Mucosa of descending colon (tissue), 3 donors: ENCODE results near the gene HELQ. TPM values are rescaled to one million over a fixed set of nuclear protein-coding genes. Genes with fewer than 3 reads are reported as not detected.
"Not testable (repeated sequence)": the region's sequence is repeated elsewhere in the genome, so short reads cannot be mapped to it uniquely, and the experiment has no call there.

Experiments
- ATAC-seq: fragments of 200-7000 bp; cut with Tn5 transposase; one replicate; pipeline ENCODE4 v1.9.1; 2020; ENCODE audit warnings: mild to moderate bottlenecking, moderate library complexity
- DNase-seq, 3 donors: peaks; one replicate each; pipeline ENCODE4 v3.0.0-alpha.2; 2020
- H3K36me3 ChIP-seq: fragments of 200-600 bp; one replicate; pipeline ENCODE4 v1.8.0; 2021; ENCODE audit warnings: low read depth, mild to moderate bottlenecking
- H3K4me1 ChIP-seq: fragments of 200-600 bp; one replicate; pipeline ENCODE4 v1.8.0; 2021; ENCODE audit warnings: low read depth, mild to moderate bottlenecking
- H3K4me3 ChIP-seq: fragments of 200-600 bp; one replicate; pipeline ENCODE4 v1.8.0; 2021; ENCODE audit warnings: mild to moderate bottlenecking
- H3K9me3 ChIP-seq: fragments of 200-600 bp; one replicate; pipeline ENCODE4 v1.8.0; 2021; ENCODE audit warnings: mild to moderate bottlenecking
- CTCF ChIP-seq: fragments of 200-600 bp; IDR thresholded peaks from one replicate; pipeline ENCODE4 v1.8.0; 2022; ENCODE audit warnings: antibody characterized with exemption, mild to moderate bottlenecking
- intact Hi-C, 2 donors: fragments of 100-400 bp; cut with DNase I in 1 of 2; cut with micrococcal nuclease in 1 of 2; formaldehyde crosslinking; loops; one replicate each; pipeline versions ENCODE4 v1.11.0 to v1.11.1; 2022; cut with DNase I, micrococcal nuclease
- total RNA-seq, 3 donors: library from RNA; stranded (reverse); fragmentation: NEBNext Ultra II Directional in 2 of 3; extraction: Animal tissue kit (Norgen Biotek cat#: 25700) in 2 of 3; gene quantifications; one replicate each; pipeline versions ENCODE4 v1.2.1 to v1.2.4, GENCODE V29; 2021 to 2023
- donor health status: DM: no; HTN: no; CAD: no; lungs with moderate emphysema.
- donor health status: DM: no; HTN: no; CAD: no.
- donor health status: DM: no; HTN: yes; CAD: no.

The HELQ gene
- total RNA-seq, 3 donors from 2014 or later: 10.8 to 17.2 (median 12.2) TPM

- Histone ChIP-seq H3K9me3 (no peaks in the 10 kb centered on the region), H3K4me1 (no peaks in the 10 kb centered on the region), H3K36me3 (no peaks in the 10 kb centered on the region), H3K4me3 (no peak overlapping the region)
- no peak for DNase-seq
- ATAC-seq: no peak
- no peak for TF ChIP-seq CTCF
- intact Hi-C loops: no loop called here
Measured at GRCh38 chr4:83418211-83418610, 37.4 kb downstream of the HELQ start.

- H3K36me3 ChIP-seq: no peaks in the 10 kb centered on the region
- ATAC-seq: no peak
- no peak for TF ChIP-seq CTCF
- intact Hi-C loops: no loop called here
- H3K9me3 ChIP-seq: no peaks in the 10 kb centered on the region
- H3K4me3 ChIP-seq: no peak overlapping the region
- no peak for DNase-seq
- no peaks in the 10 kb centered on the region for H3K4me1 ChIP-seq
Measured at GRCh38 chr4:83417566-83417965, 38.1 kb downstream of the HELQ start.

- no peak for TF ChIP-seq CTCF
- intact Hi-C loops: no loop called here
- no peak for DNase-seq
Measured at GRCh38 chr4:83413676-83414075, 41.9 kb downstream of the HELQ start.

GRCh38 chr4:83408908-83409307 lies 46.7 kb downstream of the HELQ start:
- H3K4me3 ChIP-seq: no peak overlapping the region
- no peaks in the 10 kb centered on the region for H3K36me3 ChIP-seq
- no peak for DNase-seq

More at GRCh38 chr4:83413676-83414075, 41.9 kb downstream of the HELQ start:
- Histone ChIP-seq H3K9me3 (no peaks in the 10 kb centered on the region), H3K4me1 (no peaks in the 10 kb centered on the region), H3K4me3 (no peak overlapping the region), H3K36me3 (no peaks in the 10 kb centered on the region)
- no peak for ATAC-seq

GRCh38 chr4:83405844-83406816 lies 49.5 kb downstream of the HELQ start:
- no peak for TF ChIP-seq CTCF
- no peak overlapping the region for H3K4me3 ChIP-seq
- H3K36me3 ChIP-seq: no peaks in the 10 kb centered on the region
- ATAC-seq (no peak), DNase-seq (no peak)
- intact Hi-C loops: no loop called here
- no peaks in the 10 kb centered on the region for H3K4me1 ChIP-seq
- no peaks in the 10 kb centered on the region for H3K9me3 ChIP-seq

More at GRCh38 chr4:83408908-83409307, 46.7 kb downstream of the HELQ start:
- intact Hi-C loops: no loop called here
- no peak for TF ChIP-seq CTCF
- Histone ChIP-seq H3K9me3 (no peaks in the 10 kb centered on the region), H3K4me1 (no peaks in the 10 kb centered on the region)
- ATAC-seq: no peak

- H3K4me3 ChIP-seq, H3K9me3 ChIP-seq, DNase-seq, H3K4me1 ChIP-seq, ATAC-seq, H3K36me3 ChIP-seq, intact Hi-C loops: not testable (repeated sequence)
Measured at GRCh38 chr4:83398158-83398557, 57.5 kb downstream of the HELQ start.
